ENCODE measurements around the gene PPFIA4.

GRCh38 chr1:203033287-203033686 is 7.0 kb downstream of the PPFIA4 start:
- no peak for TF ChIP-seq POLR2AphosphoS5 (IDR thresholded peaks at IDR 0.05; ENCODE audit: low read depth, low read length)
- no peak for TF ChIP-seq POLR2A (IDR thresholded peaks at IDR 0.05; ENCODE audit: low read depth, low read length)
- TF ChIP-seq SPI1 (IDR thresholded peaks at IDR 0.05; ENCODE audit: low read depth, low read length), result no peak
